Measurements from ENCODE around the gene SLC39A7. TPM values are rescaled to one million over a fixed set of nuclear protein-coding genes. Genes with fewer than 3 reads are reported as not detected.

The SLC39A7 gene
- total and polyA plus RNA-seq, 2 of the 13 experiments (the other 11 are each of a cell fraction or from before 2014, with no cell fraction given): 142 to 229 TPM

DNA sequence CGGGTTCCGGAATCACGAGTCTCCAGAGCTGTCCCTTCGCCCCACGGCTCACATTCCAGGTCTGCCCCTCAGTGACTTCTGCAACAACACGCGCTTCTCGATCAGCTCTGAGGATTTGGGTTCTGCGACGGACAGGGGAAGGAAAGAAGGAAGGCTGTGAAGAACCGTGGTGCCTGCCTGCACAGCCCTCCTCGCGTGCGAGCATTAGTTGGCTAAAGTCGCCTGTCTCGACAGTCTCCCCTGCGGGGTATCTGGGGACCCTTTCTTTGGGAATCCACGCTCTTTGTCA, 47.9 kb downstream of the SLC39A7 start (continued):
- TF ChIP-seq, protein P1, sequence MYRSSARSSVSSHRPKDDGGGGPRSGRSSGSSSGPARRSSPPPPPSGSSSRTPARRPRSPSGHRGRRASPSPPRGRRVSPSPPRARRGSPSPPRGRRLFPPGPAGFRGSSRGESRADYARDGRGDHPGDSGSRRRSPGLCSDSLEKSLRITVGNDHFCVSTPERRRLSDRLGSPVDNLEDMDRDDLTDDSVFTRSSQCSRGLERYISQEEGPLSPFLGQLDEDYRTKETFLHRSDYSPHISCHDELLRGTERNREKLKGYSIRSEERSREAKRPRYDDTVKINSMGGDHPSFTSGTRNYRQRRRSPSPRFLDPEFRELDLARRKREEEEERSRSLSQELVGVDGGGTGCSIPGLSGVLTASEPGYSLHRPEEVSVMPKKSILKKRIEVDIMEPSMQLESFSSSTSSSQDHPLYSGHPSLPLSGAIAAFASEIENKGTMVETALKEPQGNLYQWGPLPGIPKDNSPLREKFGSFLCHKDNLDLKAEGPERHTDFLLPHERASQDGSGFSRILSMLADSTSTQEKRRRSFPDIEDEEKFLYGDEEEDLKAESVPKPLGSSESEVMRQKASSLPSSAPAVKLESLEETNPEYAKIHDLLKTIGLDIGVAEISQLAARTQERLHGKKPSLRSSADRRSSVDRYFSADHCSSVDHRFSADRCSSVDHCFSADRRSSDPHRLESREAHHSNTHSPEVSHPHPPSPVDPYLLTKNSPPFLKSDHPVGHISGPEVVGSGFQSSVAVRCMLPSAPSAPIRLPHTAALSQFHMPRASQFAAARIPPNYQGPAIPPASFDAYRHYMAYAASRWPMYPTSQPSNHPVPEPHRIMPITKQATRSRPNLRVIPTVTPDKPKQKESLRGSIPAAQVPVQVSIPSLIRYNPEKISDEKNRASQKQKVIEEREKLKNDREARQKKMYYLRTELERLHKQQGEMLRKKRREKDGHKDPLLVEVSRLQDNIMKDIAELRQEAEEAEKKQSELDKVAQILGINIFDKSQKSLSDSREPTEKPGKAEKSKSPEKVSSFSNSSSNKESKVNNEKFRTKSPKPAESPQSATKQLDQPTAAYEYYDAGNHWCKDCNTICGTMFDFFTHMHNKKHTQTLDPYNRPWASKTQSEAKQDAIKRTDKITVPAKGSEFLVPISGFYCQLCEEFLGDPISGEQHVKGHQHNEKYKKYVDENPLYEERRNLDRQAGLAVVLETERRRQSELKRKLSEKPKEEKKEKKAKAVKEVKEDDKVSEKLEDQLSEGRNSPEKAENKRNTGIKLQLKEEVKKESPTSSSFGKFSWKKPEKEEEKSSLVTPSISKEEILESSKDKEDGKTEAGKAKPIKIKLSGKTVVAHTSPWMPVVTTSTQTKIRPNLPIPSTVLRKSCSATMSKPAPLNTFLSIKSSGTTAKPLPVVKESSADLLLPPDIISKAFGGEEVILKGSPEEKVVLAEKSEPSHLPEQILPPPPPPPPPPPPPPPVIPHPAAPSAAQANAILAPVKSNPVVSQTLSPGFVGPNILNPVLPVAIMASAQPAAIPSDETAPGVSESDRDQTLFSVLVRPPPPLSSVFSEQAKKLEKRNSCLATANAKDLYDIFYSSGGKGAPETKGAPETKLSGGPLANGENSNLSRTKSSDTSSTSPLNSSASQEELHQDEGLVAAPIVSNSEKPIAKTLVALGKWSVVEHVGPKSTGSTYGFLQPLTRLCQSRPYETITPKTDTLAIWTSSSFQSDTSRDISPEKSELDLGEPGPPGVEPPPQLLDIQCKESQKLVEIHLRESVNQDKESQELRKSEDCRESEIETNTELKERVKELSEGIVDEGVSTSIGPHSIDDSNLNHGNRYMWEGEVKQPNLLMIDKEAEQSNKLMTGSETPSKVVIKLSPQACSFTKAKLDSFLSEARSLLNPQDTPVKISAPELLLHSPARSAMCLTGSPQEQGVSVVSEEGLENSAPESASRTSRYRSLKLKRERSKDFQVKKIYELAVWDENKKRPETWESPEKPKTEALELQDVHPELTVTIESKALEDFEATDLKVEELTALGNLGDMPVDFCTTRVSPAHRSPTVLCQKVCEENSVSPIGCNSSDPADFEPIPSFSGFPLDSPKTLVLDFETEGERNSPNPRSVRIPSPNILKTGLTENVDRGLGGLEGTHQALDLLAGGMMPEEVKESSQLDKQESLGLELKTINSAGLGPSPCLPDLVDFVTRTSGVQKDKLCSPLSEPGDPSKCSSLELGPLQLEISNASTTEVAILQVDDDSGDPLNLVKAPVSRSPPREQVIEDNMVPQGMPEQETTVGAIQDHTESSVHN (CRISPR knock-in tag; IDR thresholded peaks at IDR 0.05): no peak
- TF ChIP-seq ZNF232 (CRISPR knock-in tag; IDR thresholded peaks at IDR 0.05; ENCODE audit: borderline replicate concordance) (peak; percentile 19; the same call in 1 of the 2 replicates), KDM5A (IDR thresholded peaks at IDR 0.05; ENCODE audit: borderline replicate concordance, low read length) (no peak), GPN1 (CRISPR knock-in tag; IDR thresholded peaks at IDR 0.05; ENCODE audit: borderline replicate concordance) (no peak), CREM (IDR thresholded peaks at IDR 0.05) (no peak), CREM (CRISPR knock-in tag; IDR thresholded peaks at IDR 0.05) (no peak), DMAP1 (CRISPR knock-in tag; IDR thresholded peaks at IDR 0.05) (no peak), ZNF619 (CRISPR knock-in tag; IDR thresholded peaks at IDR 0.05) (peak; percentile 26; the same call in 1 of the 2 replicates), ZNF350 (CRISPR knock-in tag; IDR thresholded peaks at IDR 0.05; ENCODE audit: borderline replicate concordance, low read depth) (peak; percentile 70; the same call in 1 of the 2 replicates), EHMT2 (IDR thresholded peaks at IDR 0.05; ENCODE audit: borderline replicate concordance, low read depth, low read length) (no peak), ZNF343 (CRISPR knock-in tag; IDR thresholded peaks at IDR 0.05) (peak; percentile 79; the same call in 1 of the 2 replicates), FOXP1 (IDR thresholded peaks at IDR 0.05) (no peak), FOXP1 (CRISPR knock-in tag; IDR thresholded peaks at IDR 0.05) (no peak), ZNF550 (CRISPR knock-in tag; IDR thresholded peaks at IDR 0.05; ENCODE audit: borderline replicate concordance) (peak; percentile 25), RCOR2 (CRISPR knock-in tag; IDR thresholded peaks at IDR 0.05) (no peak)
- TF ChIP-seq, protein P2, sequence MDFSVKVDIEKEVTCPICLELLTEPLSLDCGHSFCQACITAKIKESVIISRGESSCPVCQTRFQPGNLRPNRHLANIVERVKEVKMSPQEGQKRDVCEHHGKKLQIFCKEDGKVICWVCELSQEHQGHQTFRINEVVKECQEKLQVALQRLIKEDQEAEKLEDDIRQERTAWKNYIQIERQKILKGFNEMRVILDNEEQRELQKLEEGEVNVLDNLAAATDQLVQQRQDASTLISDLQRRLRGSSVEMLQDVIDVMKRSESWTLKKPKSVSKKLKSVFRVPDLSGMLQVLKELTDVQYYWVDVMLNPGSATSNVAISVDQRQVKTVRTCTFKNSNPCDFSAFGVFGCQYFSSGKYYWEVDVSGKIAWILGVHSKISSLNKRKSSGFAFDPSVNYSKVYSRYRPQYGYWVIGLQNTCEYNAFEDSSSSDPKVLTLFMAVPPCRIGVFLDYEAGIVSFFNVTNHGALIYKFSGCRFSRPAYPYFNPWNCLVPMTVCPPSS (IDR thresholded peaks at IDR 0.05): no peak
- TF ChIP-seq, protein P3, sequence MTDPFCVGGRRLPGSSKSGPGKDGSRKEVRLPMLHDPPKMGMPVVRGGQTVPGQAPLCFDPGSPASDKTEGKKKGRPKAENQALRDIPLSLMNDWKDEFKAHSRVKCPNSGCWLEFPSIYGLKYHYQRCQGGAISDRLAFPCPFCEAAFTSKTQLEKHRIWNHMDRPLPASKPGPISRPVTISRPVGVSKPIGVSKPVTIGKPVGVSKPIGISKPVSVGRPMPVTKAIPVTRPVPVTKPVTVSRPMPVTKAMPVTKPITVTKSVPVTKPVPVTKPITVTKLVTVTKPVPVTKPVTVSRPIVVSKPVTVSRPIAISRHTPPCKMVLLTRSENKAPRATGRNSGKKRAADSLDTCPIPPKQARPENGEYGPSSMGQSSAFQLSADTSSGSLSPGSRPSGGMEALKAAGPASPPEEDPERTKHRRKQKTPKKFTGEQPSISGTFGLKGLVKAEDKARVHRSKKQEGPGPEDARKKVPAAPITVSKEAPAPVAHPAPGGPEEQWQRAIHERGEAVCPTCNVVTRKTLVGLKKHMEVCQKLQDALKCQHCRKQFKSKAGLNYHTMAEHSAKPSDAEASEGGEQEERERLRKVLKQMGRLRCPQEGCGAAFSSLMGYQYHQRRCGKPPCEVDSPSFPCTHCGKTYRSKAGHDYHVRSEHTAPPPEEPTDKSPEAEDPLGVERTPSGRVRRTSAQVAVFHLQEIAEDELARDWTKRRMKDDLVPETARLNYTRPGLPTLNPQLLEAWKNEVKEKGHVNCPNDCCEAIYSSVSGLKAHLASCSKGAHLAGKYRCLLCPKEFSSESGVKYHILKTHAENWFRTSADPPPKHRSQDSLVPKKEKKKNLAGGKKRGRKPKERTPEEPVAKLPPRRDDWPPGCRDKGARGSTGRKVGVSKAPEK (CRISPR knock-in tag; IDR thresholded peaks at IDR 0.05; ENCODE audit: borderline replicate concordance): peak; percentile 74; the same call in 1 of the 2 replicates
- TF ChIP-seq, protein P4, sequence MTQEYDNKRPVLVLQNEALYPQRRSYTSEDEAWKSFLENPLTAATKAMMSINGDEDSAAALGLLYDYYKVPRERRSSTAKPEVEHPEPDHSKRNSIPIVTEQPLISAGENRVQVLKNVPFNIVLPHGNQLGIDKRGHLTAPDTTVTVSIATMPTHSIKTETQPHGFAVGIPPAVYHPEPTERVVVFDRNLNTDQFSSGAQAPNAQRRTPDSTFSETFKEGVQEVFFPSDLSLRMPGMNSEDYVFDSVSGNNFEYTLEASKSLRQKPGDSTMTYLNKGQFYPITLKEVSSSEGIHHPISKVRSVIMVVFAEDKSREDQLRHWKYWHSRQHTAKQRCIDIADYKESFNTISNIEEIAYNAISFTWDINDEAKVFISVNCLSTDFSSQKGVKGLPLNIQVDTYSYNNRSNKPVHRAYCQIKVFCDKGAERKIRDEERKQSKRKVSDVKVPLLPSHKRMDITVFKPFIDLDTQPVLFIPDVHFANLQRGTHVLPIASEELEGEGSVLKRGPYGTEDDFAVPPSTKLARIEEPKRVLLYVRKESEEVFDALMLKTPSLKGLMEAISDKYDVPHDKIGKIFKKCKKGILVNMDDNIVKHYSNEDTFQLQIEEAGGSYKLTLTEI (CRISPR knock-in tag; conservative IDR thresholded peaks at IDR 0.05): no peak
